ENCODE data around the gene POU3F1.

POU3F1 gene

GRCh38 chr1:38003261-38004250, 43.0 kb downstream of the POU3F1 start:
- no peak for DNase-seq

DNA sequence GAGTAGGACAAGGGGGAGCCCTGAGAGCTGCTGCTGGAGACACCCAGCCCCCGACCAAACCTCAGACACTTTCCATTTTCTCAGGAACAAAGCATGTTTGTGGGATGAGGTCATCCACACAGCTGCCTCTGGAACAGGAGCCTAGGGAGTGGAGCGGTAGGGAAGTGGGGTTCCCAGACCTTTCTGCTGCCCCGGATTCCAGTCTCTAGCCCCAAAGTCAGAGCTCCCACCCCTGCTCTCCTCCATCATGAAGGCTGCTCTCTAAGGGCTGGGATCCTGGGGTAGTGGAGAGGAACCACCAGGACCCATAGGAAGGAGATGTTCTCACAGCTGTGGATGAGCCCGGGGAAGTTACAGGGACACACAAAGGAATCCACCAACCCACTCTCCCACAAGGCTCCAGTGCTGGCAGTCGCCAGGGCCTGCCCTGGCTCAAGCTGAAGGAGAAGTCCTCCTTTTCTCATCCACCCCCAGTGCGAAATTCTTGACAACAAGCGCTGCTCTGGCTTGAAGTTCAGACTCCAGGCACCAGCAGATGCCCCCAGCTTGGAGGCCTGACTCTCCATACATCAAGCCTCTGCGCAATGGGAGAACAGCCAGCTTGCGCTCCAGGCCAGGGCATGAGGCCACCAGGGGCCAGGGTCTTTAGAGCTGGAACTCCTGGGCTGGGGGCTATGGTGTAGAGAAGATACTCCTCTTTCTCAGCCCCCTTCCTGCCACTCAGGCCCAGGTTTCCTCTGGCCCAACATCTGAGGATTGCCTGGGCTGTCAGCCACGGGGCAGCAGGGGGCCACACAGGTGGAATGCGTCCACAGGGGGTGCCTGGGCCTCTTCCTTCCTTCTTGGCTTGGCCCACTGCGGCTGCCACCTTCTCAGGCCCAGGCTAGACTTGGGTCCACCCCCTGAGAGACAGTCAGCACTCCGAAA, 45.8 kb downstream of the POU3F1 start:
- DNase-seq: peak in 1 of 2 experiments; percentile 29

- no peak for DNase-seq
Measured at GRCh38 chr1:38000233-38000528, 46.4 kb downstream of the POU3F1 start.

- DNase-seq: peak; percentile 41 to 64
Measured at GRCh38 chr1:37999430-38000232, 47.0 kb downstream of the POU3F1 start.

DNA sequence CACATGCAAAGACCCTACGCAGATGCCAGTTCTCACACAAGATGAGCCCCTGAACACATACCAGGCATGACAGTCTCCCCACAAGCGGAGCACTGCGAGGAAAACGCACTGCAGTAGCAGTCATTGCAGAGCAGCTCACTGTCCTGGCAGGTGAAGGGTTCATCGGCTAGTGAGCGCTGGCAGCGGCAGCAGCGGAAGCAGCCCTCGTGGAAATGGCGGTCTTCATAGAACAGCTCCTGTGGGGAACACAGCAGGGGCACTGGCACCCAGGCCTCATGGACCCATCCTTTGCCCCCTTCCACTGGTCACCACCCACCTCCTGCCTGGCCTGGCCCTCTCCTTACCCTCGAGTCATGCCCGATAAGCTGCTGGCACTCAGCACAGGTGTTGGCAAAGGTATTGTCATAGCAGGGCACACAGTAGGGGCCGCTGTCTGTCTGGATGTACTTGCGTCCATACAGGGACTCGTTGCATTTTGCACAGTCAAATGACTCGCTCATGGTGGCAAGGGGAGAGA, 47.6 kb downstream of the POU3F1 start:
- DNase-seq: no peak

DNA sequence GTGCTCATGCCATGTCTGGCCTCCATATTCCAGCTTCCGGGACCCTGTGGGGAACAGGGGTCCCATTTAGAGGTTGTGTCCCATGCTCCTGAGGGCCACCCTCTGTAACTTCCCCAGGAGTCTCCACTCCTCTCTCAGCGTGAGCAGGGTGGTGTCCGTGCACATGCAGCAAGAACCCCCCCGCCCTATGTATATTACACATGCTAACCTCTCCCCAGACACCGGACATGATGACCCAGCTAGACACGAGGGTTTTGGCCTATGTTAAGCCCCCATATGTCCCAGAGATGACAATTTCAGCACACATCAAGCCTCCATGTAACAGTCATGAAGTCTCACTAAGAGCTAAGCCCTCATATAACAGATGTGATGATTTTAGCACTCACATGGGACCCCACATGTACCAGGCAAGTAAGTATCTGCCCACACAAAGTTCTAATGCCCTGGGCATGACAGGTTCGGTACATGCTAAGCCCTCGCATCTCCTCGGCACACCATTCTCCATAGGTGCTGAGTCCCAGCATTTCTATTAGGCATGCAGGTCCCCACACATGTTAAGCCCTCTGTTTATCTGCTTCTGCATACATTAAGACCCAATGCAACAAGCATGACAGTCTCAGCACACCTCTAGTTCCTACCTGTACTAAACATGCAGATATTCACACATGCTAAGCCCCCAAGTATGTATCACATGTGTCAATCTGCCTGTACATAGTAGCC, 48.3 kb downstream of the POU3F1 start:
- DNase-seq: no peak

DNA sequence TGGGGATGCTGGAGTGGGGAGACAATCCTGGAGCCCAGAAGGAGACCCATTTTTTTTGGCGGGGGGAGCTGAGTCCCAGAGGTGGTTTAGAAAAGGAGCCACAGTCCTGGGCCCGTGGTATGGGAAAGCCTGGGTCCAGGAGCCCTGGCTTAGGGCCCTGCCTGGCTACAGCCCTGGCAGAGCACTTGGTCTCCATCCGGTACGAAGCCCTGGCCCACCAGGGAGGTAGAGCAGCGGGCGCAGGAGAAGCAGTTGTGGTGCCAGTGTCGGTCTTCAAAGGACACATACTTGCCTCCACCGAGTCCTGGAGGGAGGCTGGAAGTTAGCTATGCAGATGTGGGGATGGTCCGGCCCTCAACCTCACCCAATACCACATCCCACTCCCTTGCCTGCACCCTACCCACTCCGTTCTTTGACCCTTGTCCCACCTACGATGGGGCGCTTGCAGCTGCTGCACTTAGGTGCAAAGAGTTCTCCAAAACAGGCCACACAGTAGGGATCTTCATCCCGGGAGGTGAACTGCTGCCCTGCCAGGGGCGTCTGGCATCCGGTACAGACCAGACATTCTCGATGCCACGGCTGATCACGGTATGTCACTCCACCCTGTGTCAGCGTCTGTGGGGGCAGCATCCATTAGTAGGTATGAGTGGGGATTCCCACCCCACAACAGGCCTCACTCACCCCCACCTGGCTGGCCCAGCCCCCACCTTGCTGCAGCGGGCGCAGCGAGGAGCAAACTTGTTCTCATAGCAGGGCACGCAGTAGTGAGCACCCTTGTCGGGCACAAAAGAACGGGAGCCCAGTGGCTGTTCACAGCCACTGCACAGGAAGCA, 49.1 kb downstream of the POU3F1 start:
- DNase-seq: no peak

DNA sequence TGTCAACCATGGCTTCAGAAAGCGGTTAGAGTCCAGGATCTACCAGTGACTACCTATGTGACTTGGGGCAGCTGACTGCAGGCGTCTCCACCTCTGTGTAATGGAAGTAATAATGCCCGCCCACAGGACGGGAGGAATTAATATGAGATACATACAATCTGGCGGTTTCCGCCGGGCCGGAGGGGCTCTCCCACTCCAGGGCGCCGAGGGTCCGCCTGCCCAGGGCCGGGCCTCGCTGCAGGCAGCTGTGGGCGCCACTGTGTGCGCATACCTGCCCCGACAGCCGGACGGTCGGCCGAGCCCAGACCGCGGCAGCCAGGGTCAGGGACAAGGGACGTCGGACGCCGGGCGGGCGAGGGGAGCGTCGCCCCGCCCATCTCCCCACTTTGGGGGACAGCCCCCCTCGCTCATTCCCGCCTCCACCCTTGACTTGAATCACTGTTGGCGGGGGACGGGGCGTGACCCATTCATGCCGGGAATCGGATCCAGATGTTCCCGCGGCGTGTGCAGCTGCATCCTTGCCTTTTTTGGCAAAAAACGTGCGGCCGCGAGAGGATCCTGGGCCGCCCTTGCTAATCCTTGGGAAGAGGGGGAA, 50.7 kb downstream of the POU3F1 start:
- DNase-seq: no peak

DNA sequence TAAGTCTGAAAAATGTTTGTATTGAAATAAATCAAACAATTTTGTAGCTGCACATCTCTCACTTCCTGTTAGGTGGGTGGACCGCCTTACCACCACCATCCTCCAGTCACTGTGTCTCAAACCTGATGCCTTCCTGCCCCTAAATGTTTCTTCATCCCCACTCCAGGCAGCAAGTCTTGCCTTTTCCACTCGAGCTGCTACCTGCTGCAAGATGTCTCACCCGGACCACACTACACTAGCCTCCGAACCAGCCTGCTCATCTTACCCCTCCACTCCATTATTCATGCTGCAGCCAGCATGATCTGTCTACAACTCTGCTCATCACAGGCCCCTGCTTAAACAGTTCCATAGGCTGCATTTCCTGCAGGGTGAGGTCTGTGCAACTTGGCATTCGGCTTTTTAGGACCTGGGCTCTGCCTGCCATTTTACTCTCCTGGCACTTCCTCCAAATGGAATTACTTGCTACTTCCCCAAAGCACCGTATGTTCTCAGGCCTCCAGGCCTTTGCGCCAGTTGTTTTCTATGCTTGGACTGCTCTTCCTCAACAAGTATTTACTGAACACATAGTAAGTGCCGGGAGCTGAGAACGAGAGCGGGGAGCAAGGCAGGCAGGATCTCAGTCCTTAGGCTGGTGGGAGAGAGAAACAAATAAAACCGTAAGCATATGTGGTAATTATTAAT, 51.6 kb downstream of the POU3F1 start:
- no peak for DNase-seq

Data from SW 1271 (cell line).